ENCODE results near the gene HAPSTR1. TPM values are rescaled to one million over a fixed set of nuclear protein-coding genes. Genes with fewer than 3 reads are reported as not detected.

The HAPSTR1 gene
- total and polyA plus RNA-seq, 2 of the 13 experiments (the other 11 are each of a cell fraction or from before 2014, with no cell fraction given) = 25.2 to 83.2 TPM

DNA sequence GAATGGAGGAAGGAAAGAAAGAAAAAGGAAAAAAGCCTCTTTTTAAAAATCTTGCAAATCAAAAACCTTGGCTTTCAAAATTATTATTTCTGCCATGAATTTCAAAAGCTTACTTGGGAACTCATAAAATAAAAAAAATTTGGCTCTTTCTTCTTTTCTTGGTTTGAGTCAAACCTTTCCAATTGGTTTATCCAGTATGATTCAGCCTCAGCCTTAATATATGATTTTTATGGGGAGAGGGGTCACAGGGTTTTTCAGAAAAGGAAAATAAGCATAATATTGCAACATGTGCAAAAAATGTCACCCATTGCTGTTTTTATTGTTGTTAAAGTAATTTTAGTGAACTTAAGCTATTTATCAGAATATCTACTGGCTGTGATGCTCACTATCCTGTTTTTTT is 31.2 kb upstream of the HAPSTR1 start (continued):
- TF ChIP-seq, protein P1, sequence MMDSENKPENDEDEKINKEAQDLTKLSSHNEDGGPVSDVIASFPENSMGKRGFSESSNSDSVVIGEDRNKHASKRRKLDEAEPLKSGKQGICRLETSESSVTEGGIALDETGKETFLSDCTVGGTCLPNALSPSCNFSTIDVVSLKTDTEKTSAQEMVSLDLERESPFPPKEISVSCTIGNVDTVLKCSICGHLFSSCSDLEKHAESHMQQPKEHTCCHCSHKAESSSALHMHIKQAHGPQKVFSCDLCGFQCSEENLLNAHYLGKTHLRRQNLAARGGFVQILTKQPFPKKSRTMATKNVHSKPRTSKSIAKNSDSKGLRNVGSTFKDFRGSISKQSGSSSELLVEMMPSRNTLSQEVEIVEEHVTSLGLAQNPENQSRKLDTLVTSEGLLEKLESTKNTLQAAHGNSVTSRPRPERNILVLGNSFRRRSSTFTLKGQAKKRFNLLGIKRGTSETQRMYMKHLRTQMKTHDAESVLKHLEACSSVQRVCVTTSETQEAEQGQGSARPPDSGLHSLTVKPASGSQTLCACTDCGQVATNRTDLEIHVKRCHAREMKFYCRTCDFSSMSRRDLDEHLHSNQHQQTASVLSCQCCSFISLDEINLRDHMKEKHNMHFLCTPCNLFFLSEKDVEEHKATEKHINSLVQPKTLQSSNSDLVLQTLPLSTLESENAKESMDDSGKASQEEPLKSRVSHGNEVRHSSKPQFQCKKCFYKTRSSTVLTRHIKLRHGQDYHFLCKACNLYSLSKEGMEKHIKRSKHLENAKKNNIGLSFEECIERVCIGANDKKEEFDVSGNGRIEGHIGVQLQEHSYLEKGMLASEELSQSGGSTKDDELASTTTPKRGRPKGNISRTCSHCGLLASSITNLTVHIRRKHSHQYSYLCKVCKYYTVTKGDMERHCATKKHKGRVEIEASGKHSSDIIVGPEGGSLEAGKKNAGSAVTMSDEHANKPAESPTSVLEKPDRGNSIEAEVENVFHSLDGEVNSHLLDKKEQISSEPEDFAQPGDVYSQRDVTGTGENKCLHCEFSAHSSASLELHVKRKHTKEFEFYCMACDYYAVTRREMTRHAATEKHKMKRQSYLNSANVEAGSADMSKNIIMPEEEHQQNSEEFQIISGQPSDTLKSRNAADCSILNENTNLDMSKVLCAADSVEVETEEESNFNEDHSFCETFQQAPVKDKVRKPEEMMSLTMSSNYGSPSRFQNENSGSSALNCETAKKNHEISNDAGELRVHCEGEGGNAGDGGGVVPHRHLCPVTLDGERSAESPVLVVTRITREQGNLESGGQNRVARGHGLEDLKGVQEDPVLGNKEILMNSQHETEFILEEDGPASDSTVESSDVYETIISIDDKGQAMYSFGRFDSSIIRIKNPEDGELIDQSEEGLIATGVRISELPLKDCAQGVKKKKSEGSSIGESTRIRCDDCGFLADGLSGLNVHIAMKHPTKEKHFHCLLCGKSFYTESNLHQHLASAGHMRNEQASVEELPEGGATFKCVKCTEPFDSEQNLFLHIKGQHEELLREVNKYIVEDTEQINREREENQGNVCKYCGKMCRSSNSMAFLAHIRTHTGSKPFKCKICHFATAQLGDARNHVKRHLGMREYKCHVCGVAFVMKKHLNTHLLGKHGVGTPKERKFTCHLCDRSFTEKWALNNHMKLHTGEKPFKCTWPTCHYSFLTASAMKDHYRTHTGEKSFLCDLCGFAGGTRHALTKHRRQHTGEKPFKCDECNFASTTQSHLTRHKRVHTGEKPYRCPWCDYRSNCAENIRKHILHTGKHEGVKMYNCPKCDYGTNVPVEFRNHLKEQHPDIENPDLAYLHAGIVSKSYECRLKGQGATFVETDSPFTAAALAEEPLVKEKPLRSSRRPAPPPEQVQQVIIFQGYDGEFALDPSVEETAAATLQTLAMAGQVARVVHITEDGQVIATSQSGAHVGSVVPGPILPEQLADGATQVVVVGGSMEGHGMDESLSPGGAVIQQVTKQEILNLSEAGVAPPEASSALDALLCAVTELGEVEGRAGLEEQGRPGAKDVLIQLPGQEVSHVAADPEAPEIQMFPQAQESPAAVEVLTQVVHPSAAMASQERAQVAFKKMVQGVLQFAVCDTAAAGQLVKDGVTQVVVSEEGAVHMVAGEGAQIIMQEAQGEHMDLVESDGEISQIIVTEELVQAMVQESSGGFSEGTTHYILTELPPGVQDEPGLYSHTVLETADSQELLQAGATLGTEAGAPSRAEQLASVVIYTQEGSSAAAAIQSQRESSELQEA (CRISPR knock-in tag; IDR thresholded peaks at IDR 0.05; ENCODE audit: not compliant biosample characterization) = no peak

DNA sequence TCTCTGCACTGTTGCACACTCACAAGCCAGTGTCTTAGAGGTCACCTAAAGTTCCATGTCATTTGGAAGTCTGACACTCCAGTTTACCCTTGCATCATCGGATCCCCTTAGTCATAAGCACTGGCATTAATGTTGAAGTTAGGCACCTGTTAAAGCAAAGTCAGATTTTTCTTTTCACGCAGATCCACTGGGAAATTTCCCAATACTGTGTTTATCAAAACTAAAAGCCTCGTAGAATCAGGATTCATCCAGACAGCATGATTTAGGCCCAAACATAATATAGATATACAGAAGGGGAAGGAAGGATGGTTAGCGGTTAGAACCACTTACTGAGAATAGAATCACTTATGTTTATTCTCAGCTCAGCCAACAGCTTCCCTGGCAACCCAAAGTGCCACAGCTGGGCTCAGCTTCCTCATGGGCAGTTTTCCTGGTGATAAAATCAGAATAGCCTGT is 30.1 kb upstream of the HAPSTR1 start:
- no peak overlapping the region for H3K9ac ChIP-seq (ENCODE audit: insufficient read depth, low read depth, low read length)
- in situ Hi-C loops (cut with HindIII; ENCODE audit: extremely low pct_ligation_motif_present, low pct_unique_long_range_greater_than_20kb) = no loop called here
- no peak overlapping the region for H3K4me3 ChIP-seq (replicated peaks in 1 of 3; ENCODE audit: insufficient read depth in 1 of 3, low read depth in 2 of 3, low read length in 3 of 3)
- TF ChIP-seq ZNF562 (CRISPR knock-in tag; IDR thresholded peaks at IDR 0.05; ENCODE audit: borderline replicate concordance) (no peak), HDAC2 (CRISPR knock-in tag; IDR thresholded peaks at IDR 0.05) (no peak), TARDBP (CRISPR knock-in tag; IDR thresholded peaks at IDR 0.05) (no peak), ZKSCAN8 (CRISPR knock-in tag; IDR thresholded peaks at IDR 0.05; ENCODE audit: borderline replicate concordance) (no peak), ZNF788 (CRISPR knock-in tag; IDR thresholded peaks at IDR 0.05; ENCODE audit: borderline replicate concordance) (no peak), SMYD3 (CRISPR knock-in tag; IDR thresholded peaks at IDR 0.05) (no peak), ISL2 (CRISPR knock-in tag; IDR thresholded peaks at IDR 0.05) (no peak), ZNF703 (CRISPR knock-in tag; IDR thresholded peaks at IDR 0.05; ENCODE audit: borderline replicate concordance) (no peak), ZNF44 (CRISPR knock-in tag; IDR thresholded peaks at IDR 0.05) (no peak)
- TF ChIP-seq, protein P2, sequence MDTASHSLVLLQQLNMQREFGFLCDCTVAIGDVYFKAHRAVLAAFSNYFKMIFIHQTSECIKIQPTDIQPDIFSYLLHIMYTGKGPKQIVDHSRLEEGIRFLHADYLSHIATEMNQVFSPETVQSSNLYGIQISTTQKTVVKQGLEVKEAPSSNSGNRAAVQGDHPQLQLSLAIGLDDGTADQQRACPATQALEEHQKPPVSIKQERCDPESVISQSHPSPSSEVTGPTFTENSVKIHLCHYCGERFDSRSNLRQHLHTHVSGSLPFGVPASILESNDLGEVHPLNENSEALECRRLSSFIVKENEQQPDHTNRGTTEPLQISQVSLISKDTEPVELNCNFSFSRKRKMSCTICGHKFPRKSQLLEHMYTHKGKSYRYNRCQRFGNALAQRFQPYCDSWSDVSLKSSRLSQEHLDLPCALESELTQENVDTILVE (CRISPR knock-in tag; IDR thresholded peaks at IDR 0.05) = no peak
- CTCF ChIA-PET (ENCODE audit: low intra/inter-chr PET ratio, low total read pairs) = no interaction called here
- WGBS (ENCODE audit: low lambda C conversion rate) = 46% methylated on average over 4 of the region's 4 CpGs
- FAIRE-seq (no peak), DNase-seq (ENCODE audit: low spot score) (no peak), ATAC-seq (no peak)
- H3K79me2 ChIP-seq (ENCODE audit: insufficient read depth, low read length) = no peaks in the 10 kb centered on the region
- H4K20me1 ChIP-seq (ENCODE audit: insufficient read depth, low read length) = no peaks in the 10 kb centered on the region
- H3K4me1 ChIP-seq (ENCODE audit: insufficient read depth, low read length) = peaks cover under 1% of the 10 kb centered on the region
- intact Hi-C loops (cut with micrococcal nuclease; ENCODE audit: unreplicated experiment) = no loop called here
- H3K27me3 ChIP-seq (ENCODE audit: control insufficient read depth in 1 of 2, insufficient read depth in 2 of 2, low read length in 2 of 2) = no peaks in the 10 kb centered on the region; a peak in 1 of 5 replicates
- H3K4me2 ChIP-seq (ENCODE audit: low read depth, low read length) = no peak overlapping the region
- no TSS peak for BruUV-seq (replicated peaks)
- H3K9me3 ChIP-seq (ENCODE audit: low read length) = no peaks in the 10 kb centered on the region
- POLR2A ChIA-PET = interaction anchor here (1.5 kb wide), 1 partner anchor 18 kb away, joined by 3 read pairs; no protein-coding TSS in a partner anchor
- no peak overlapping the region for H3K27ac ChIP-seq (ENCODE audit: extremely low read length, insufficient read depth, low read length)
- no peak overlapping the region for H2AFZ ChIP-seq (ENCODE audit: low read length)
- no peaks in the 10 kb centered on the region for H3K36me3 ChIP-seq (replicated peaks in 1 of 2; ENCODE audit: control insufficient read depth in 1 of 2, insufficient read depth in 2 of 2, low read length in 2 of 2)
